BE2C (cell line): Measurements from ENCODE around the gene CAMTA1.

Source experiments
- DNase-seq: peaks from one replicate; pipeline ENCODE4 v3.0.0-alpha.2; 2020
- H3K27me3 ChIP-seq: fragments of 250-450 bp; sonication (Bioruptor Pico); 2 replicates; pipeline ENCODE4 v1.5.1; 2020; ENCODE audit warnings: mild to moderate bottlenecking
- H3K36me3 ChIP-seq: fragments of 250-450 bp; sonication (Bioruptor Pico); 2 replicates; pipeline ENCODE4 v1.5.1; 2020; ENCODE audit warnings: mild to moderate bottlenecking
- H3K4me1 ChIP-seq: fragments of 250-450 bp; sonication (Bioruptor Pico); 2 replicates; pipeline ENCODE4 v1.5.1; 2020
- H3K4me3 ChIP-seq: 2 replicates; pipeline ENCODE4 v1.5.1; 2011; ENCODE audit warnings: low read depth, low read length
- H3K9me3 ChIP-seq: fragments of 250-450 bp; sonication (Bioruptor Pico); 2 replicates; pipeline ENCODE4 v1.5.1; 2020
- TF ChIP-seq, protein P1 (sequence below): IDR thresholded peaks from 2 replicates; pipeline ENCODE4 v1.5.1; 2012; ENCODE audit warnings: mild to moderate bottlenecking, low read depth, low read length

CAMTA1 gene

GRCh38 chr1:7606096-7606495 lies 820.8 kb downstream of the CAMTA1 start:
- Histone ChIP-seq H3K4me1 (peaks cover 4% of the 10 kb centered on the region; the same call in 1 of the 2 replicates), H3K36me3 (no peaks in the 10 kb centered on the region), H3K4me3 (no peak overlapping the region), H3K9me3 (no peaks in the 10 kb centered on the region), H3K27me3 (no peaks in the 10 kb centered on the region)
- DNase-seq: no peak
- TF ChIP-seq, protein P1, sequence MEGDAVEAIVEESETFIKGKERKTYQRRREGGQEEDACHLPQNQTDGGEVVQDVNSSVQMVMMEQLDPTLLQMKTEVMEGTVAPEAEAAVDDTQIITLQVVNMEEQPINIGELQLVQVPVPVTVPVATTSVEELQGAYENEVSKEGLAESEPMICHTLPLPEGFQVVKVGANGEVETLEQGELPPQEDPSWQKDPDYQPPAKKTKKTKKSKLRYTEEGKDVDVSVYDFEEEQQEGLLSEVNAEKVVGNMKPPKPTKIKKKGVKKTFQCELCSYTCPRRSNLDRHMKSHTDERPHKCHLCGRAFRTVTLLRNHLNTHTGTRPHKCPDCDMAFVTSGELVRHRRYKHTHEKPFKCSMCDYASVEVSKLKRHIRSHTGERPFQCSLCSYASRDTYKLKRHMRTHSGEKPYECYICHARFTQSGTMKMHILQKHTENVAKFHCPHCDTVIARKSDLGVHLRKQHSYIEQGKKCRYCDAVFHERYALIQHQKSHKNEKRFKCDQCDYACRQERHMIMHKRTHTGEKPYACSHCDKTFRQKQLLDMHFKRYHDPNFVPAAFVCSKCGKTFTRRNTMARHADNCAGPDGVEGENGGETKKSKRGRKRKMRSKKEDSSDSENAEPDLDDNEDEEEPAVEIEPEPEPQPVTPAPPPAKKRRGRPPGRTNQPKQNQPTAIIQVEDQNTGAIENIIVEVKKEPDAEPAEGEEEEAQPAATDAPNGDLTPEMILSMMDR: no peak

GRCh38 chr1:7607097-7607496 lies 821.8 kb downstream of the CAMTA1 start:
- Histone ChIP-seq H3K4me1 (peaks cover 4% of the 10 kb centered on the region; the same call in 1 of the 2 replicates), H3K4me3 (no peak overlapping the region), H3K9me3 (no peaks in the 10 kb centered on the region), H3K36me3 (no peaks in the 10 kb centered on the region), H3K27me3 (no peaks in the 10 kb centered on the region)
- no peak for DNase-seq
- TF ChIP-seq, protein P1: no peak

DNA sequence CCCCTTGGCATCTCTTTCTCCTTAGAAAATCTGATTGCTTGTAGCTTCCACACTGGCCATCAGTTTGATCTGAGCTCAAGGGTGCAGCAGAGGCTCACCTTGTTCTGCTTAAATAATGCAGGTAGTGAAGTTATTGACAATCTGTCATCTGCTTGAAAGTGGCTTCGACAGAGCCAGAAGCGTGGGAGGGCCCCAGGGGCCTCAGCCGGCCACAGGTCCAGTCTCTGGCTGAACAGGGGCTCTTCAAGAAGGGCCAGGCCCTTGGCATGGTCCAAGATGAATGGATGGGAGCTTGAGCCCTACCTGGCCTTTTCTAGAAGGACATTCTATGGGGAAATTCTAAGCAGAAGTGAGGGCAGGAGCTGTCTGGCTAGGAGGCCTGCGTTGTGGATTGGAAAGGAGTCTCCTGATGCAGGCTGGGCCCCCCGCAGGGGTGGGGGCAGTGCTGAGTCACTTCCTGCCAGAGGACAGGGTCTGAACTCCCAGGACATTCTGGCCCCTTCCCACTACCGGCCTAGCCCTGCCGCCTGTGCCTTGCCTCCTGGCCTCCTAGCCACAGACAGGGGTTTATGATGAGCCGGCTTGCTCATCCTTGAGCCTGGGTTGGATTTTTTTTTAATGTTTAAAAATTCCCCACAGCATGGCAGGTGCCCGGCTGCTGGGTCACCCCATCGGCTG lies 823.5 kb downstream of the CAMTA1 start:
- Histone ChIP-seq H3K27me3 (no peaks in the 10 kb centered on the region), H3K4me3 (no peak overlapping the region), H3K36me3 (no peaks in the 10 kb centered on the region), H3K9me3 (no peaks in the 10 kb centered on the region), H3K4me1 (peaks cover 4% of the 10 kb centered on the region; the same call in 1 of the 2 replicates)
- TF ChIP-seq, protein P1: no peak
- DNase-seq: no peak

DNA sequence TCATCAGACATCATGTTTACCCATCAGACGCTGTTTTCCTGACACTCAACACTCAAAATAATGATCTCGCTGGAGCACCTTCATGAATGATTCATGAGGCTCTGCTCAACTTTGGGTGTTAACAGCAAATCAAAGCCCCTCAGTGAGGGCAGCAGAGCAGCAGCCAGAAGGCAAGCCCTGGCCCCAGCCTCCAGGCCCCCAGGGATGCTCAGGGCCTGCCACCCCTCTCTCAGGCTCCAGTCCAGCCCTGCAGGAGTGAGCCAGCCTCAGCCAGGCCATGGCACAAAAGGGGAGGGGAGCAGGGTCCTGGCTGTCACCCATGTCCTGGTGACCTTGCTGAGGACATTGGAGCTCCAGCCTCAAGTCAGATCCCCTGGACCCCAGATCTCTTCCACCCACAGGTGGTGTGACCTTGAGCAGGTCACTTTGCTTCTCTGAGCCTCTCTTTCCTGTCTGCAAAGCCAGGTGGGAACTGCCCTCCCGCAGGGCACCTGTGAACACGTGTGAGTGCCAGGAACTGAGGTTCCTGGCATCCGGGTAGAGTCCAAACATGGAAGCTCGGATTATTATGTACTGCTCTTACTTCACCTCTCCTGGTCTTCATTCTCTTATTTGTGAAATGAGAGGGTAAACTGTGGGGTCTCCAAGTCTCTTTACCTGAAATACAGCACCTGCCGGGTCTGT lies 824.2 kb downstream of the CAMTA1 start:
- Histone ChIP-seq H3K36me3 (no peaks in the 10 kb centered on the region), H3K4me3 (no peak overlapping the region), H3K4me1 (peaks cover 4% of the 10 kb centered on the region; the same call in 1 of the 2 replicates), H3K9me3 (no peaks in the 10 kb centered on the region), H3K27me3 (no peaks in the 10 kb centered on the region)
- no peak for DNase-seq
- TF ChIP-seq, protein P1: no peak

GRCh38 chr1:7610106-7610731 lies 825.0 kb downstream of the CAMTA1 start:
- no peak for DNase-seq
- H3K27me3 ChIP-seq: no peaks in the 10 kb centered on the region
- no peaks in the 10 kb centered on the region for H3K36me3 ChIP-seq
- H3K4me1 ChIP-seq: peaks cover 11% of the 10 kb centered on the region; the same call in 1 of the 2 replicates
- no peak overlapping the region for H3K4me3 ChIP-seq
- TF ChIP-seq, protein P1: no peak
- H3K9me3 ChIP-seq: no peaks in the 10 kb centered on the region

DNA sequence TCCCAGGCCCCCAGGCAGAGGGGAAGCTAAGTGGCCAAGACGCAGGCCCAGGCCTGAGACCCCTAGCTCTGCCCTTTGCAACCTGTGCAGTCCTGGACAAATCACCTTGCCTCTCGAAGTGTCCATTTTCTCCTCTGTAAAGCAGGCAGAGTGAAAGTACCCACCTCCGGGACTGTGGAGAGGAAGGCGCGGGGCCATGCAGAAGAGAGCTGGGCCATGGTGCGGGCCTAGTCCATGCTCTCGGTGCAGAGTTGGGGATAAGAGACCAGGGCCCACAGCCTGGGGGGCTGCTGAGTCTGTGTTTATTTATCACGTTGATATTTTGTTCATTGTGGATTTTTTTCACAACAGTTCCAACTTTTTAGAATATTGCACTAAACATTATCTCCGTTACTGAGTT lies 825.7 kb downstream of the CAMTA1 start:
- Histone ChIP-seq H3K27me3 (no peaks in the 10 kb centered on the region), H3K4me1 (peaks cover 17% of the 10 kb centered on the region), H3K4me3 (no peak overlapping the region), H3K9me3 (no peaks in the 10 kb centered on the region), H3K36me3 (no peaks in the 10 kb centered on the region)
- TF ChIP-seq, protein P1: no peak
- DNase-seq: no peak
